ENCODE results near the gene MRPL44.

MRPL44 gene

DNA sequence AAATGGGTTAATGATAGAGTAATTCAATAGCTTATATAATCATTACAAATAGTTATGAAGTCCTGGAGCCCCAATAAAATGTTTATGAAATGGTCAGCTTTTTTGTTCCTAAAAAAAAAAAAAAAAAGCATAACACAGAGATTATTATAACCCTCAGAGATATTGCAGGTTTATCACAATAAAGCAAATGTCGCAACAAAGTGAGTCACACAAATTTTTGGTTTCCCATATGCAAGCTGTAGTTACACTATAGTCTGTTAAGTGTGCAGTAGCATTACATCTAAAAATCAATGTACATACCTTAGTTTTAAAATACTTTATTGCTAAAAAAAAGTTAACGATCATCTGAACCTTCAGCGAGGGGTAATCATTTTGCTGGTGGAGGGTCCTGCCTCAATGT lies 32.2 kb upstream of the MRPL44 start:
- H3K4me1 ChIP-seq (ENCODE audit: control insufficient read depth, low read depth, low read length) = no peaks in the 10 kb centered on the region
- peaks cover 17% of the 10 kb centered on the region for H3K79me1 ChIP-seq (ENCODE audit: low read length)
- H2BK5ac ChIP-seq (ENCODE audit: low read length) = no peak overlapping the region
- no peak for DNase-seq
- no peak overlapping the region for H3K4me2 ChIP-seq (ENCODE audit: low read length)
- H2BK15ac ChIP-seq (replicated peaks; ENCODE audit: low read depth) = no peak overlapping the region
- no peak overlapping the region for H3K4me3 ChIP-seq (ENCODE audit: low read length)
- H3K27ac ChIP-seq (ENCODE audit: low read depth, low read length) = no peak overlapping the region
- WGBS (ENCODE audit: extremely low coverage, insufficient coverage, low lambda C conversion rate) = no CpG with 5 or more reads among the region's 3 CpGs
- no peak overlapping the region for H2BK120ac ChIP-seq (ENCODE audit: low read depth, low read length)
- no peaks in the 10 kb centered on the region for H3K27me3 ChIP-seq (ENCODE audit: insufficient read depth, low read length, poor library complexity)
- no peak overlapping the region for H4K8ac ChIP-seq (ENCODE audit: low read depth, low read length)
- no peaks in the 10 kb centered on the region for H3K36me3 ChIP-seq (ENCODE audit: control insufficient read depth, insufficient read depth, low read length)
- no peak overlapping the region for H3K23ac ChIP-seq (ENCODE audit: low read length)
- no peak overlapping the region for H4K5ac ChIP-seq (ENCODE audit: low read length)
- H3K18ac ChIP-seq (ENCODE audit: low read length) = no peak overlapping the region
- H2AK5ac ChIP-seq (ENCODE audit: low read length) = no peak overlapping the region
- H3K9ac ChIP-seq (ENCODE audit: low read length) = no peak overlapping the region
- peaks cover 23% of the 10 kb centered on the region for H3K79me2 ChIP-seq (ENCODE audit: control insufficient read depth, insufficient read depth, low read length)
- H3K4ac ChIP-seq (ENCODE audit: low read depth, low read length) = no peak overlapping the region
- no peak overlapping the region for H3K56ac ChIP-seq (ENCODE audit: low read length)

DNA sequence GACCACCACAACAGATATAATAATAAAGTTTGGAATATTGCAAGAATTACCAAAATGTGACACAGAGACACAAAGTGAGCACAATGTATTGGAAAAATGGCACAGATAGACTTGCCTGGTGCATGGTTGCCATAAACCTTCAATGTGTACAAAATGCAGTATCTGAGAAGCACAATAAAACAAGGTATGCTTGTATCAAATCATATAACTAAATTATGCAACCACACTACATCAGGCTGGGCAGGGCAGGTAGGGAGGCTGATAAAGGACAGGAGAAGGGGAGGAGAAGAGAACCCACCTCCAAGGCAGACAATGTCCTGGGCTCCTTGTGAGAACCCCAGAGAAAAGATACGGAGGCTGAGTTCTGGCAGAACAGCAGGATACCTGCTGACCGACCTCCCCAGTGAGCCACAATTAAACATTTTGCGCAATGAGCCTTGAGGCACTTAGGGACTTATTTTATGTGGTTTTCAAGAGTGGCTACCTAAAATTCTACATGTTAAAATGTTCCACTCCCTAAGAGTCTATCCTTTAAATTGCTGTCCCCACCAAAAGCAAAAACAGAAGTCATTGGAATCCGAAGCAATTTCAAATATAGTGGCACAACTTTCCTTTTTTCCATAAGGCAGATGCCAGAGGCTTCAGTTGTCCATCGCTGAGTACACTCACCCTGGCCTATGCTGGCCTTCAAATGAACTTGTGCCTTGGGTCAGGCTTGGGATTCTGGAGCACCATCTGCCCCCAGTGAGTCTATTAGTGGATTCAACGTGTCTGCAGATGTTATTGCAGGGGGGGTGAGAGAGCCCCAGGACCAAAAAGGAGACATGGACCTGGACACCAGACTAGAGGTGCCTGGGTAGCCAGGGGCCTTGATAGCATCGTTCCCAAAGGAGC lies 28.9 kb upstream of the MRPL44 start:
- H3K23ac ChIP-seq (ENCODE audit: low read length) = no peak overlapping the region
- H3K27ac ChIP-seq (ENCODE audit: low read depth, low read length) = no peak overlapping the region
- H3K4me3 ChIP-seq (ENCODE audit: low read length) = no peak overlapping the region
- no peaks in the 10 kb centered on the region for H3K4me1 ChIP-seq (ENCODE audit: control insufficient read depth, low read depth, low read length)
- no peak overlapping the region for H2BK15ac ChIP-seq (replicated peaks; ENCODE audit: low read depth)
- H3K18ac ChIP-seq (ENCODE audit: low read length) = no peak overlapping the region
- H4K8ac ChIP-seq (ENCODE audit: low read depth, low read length) = no peak overlapping the region
- no peak overlapping the region for H3K4me2 ChIP-seq (ENCODE audit: low read length)
- no peak overlapping the region for H2BK120ac ChIP-seq (ENCODE audit: low read depth, low read length)
- no peak overlapping the region for H2AK5ac ChIP-seq (ENCODE audit: low read length)
- no peaks in the 10 kb centered on the region for H3K27me3 ChIP-seq (ENCODE audit: insufficient read depth, low read length, poor library complexity)
- H3K56ac ChIP-seq (ENCODE audit: low read length) = no peak overlapping the region
- H3K4ac ChIP-seq (ENCODE audit: low read depth, low read length) = no peak overlapping the region
- WGBS (ENCODE audit: extremely low coverage, insufficient coverage, low lambda C conversion rate) = no CpG with 5 or more reads among the region's 7 CpGs
- H4K5ac ChIP-seq (ENCODE audit: low read length) = no peak overlapping the region
- no peak overlapping the region for H3K9ac ChIP-seq (ENCODE audit: low read length)
- no peak overlapping the region for H2BK5ac ChIP-seq (ENCODE audit: low read length)
- H3K79me2 ChIP-seq (ENCODE audit: control insufficient read depth, insufficient read depth, low read length) = peaks cover 13% of the 10 kb centered on the region
- H3K79me1 ChIP-seq (ENCODE audit: low read length) = peaks cover 10% of the 10 kb centered on the region
- H3K36me3 ChIP-seq (ENCODE audit: control insufficient read depth, insufficient read depth, low read length) = no peaks in the 10 kb centered on the region
- DNase-seq = no peak

DNA sequence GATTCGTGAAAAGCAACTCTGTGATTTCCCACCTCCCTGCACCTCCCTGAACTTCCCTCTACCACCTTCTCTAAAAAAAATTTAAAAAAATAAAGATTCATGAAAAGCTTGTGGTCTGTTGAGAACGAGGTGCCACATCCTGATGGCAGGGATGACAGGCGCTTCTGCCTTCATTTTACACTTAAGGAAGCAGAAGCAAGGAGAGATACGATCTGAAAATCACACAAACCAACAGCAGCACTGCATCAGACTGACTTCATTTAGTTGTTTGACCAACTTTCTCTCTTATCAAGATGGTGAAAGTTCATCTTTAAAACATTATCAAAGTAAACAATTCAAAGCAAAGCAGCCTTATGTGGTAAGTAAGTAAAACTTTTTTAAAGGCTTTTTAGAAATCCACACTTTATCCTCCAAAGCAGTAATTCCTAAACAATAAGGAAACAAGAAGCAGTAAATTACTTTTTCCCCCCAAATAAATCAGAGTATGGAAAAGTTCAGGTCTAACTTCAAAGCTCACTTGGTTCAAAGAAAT lies 27.6 kb upstream of the MRPL44 start:
- no peak overlapping the region for H3K9ac ChIP-seq (ENCODE audit: low read length)
- no peak for DNase-seq
- no peak overlapping the region for H3K23ac ChIP-seq (ENCODE audit: low read length)
- H3K79me1 ChIP-seq (ENCODE audit: low read length) = peaks cover 10% of the 10 kb centered on the region
- no peaks in the 10 kb centered on the region for H3K27me3 ChIP-seq (ENCODE audit: insufficient read depth, low read length, poor library complexity)
- no peak overlapping the region for H4K8ac ChIP-seq (ENCODE audit: low read depth, low read length)
- H2BK120ac ChIP-seq (ENCODE audit: low read depth, low read length) = no peak overlapping the region
- H2BK5ac ChIP-seq (ENCODE audit: low read length) = no peak overlapping the region
- no peak overlapping the region for H3K4me2 ChIP-seq (ENCODE audit: low read length)
- H3K27ac ChIP-seq (ENCODE audit: low read depth, low read length) = no peak overlapping the region
- no peak overlapping the region for H4K5ac ChIP-seq (ENCODE audit: low read length)
- WGBS (ENCODE audit: extremely low coverage, insufficient coverage, low lambda C conversion rate) = no CpG with 5 or more reads among the region's 4 CpGs
- no peak overlapping the region for H3K56ac ChIP-seq (ENCODE audit: low read length)
- H3K4ac ChIP-seq (ENCODE audit: low read depth, low read length) = no peak overlapping the region
- H3K4me3 ChIP-seq (ENCODE audit: low read length) = no peak overlapping the region
- no peaks in the 10 kb centered on the region for H3K4me1 ChIP-seq (ENCODE audit: control insufficient read depth, low read depth, low read length)
- H3K18ac ChIP-seq (ENCODE audit: low read length) = no peak overlapping the region
- H2BK15ac ChIP-seq (replicated peaks; ENCODE audit: low read depth) = no peak overlapping the region
- H2AK5ac ChIP-seq (ENCODE audit: low read length) = no peak overlapping the region
- H3K36me3 ChIP-seq (ENCODE audit: control insufficient read depth, insufficient read depth, low read length) = no peaks in the 10 kb centered on the region
- H3K79me2 ChIP-seq (ENCODE audit: control insufficient read depth, insufficient read depth, low read length) = peaks cover 14% of the 10 kb centered on the region

DNA sequence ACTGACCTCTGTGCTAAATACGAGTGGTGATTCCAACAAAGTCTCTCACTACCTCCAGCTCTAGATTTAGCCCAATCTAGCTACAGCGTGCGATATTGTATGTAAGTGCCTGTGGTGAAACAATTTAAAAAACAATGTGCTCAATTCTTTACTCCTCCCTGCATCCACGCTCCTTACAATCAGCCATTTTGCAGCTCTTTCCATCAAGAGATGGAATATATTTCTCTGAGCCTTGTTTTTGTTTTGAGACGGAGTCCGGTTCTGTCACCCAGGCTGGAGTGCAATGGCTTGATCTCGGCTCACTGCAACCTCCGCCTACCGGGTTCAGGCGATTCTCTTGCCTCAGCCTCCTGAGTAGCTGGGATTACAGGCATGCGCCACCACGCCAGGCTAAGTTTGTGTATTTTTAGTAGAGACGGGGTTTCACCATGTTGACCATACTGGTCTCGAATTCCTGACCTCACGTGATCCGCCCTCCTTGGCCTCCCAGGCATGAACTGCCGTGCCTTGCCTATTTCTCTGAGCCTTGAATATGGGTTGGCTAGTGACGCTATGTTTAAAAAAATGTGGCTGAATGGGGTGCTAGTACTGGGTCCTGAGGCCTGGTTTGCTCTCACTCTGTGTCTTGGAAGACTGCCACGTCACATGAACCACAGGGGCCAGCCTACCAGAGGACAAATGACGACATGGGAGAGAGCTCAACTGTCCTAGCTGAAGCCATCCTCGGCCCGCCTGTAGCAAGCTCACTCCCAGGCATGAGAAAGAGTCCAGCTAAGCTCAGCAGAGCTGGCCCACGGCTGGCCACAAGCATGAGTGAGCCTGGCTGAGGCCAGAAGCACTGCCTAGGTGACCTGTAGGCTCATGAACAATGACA lies 26.9 kb upstream of the MRPL44 start:
- DNase-seq = no peak

GRCh38 chr2:223932816-223933800 lies 24.2 kb upstream of the MRPL44 start:
- H3K4me3 ChIP-seq (ENCODE audit: low read length) = no peak overlapping the region
- no peak overlapping the region for H4K8ac ChIP-seq (ENCODE audit: low read depth, low read length)
- peaks cover 6% of the 10 kb centered on the region for H3K4me1 ChIP-seq (ENCODE audit: control insufficient read depth, low read depth, low read length)
- H2BK15ac ChIP-seq (replicated peaks; ENCODE audit: low read depth) = no peak overlapping the region
- no peak overlapping the region for H2BK120ac ChIP-seq (ENCODE audit: low read depth, low read length)
- H3K4ac ChIP-seq (ENCODE audit: low read depth, low read length) = no peak overlapping the region
- H3K23ac ChIP-seq (ENCODE audit: low read length) = no peak overlapping the region
- no CpG with 5 or more reads among the region's 6 CpGs for WGBS (ENCODE audit: extremely low coverage, insufficient coverage, low lambda C conversion rate)
- no peak for DNase-seq
- H3K27ac ChIP-seq (ENCODE audit: low read depth, low read length) = no peak overlapping the region
- H3K4me2 ChIP-seq (ENCODE audit: low read length) = no peak overlapping the region
- peaks cover 13% of the 10 kb centered on the region for H3K79me1 ChIP-seq (ENCODE audit: low read length)
- H3K18ac ChIP-seq (ENCODE audit: low read length) = no peak overlapping the region
- H4K5ac ChIP-seq (ENCODE audit: low read length) = no peak overlapping the region
- H3K9ac ChIP-seq (ENCODE audit: low read length) = no peak overlapping the region
- no peak overlapping the region for H3K56ac ChIP-seq (ENCODE audit: low read length)
- no peaks in the 10 kb centered on the region for H3K36me3 ChIP-seq (ENCODE audit: control insufficient read depth, insufficient read depth, low read length)
- no peak overlapping the region for H2BK5ac ChIP-seq (ENCODE audit: low read length)
- H3K27me3 ChIP-seq (ENCODE audit: insufficient read depth, low read length, poor library complexity) = no peaks in the 10 kb centered on the region
- no peak overlapping the region for H2AK5ac ChIP-seq (ENCODE audit: low read length)
- peaks cover 37% of the 10 kb centered on the region for H3K79me2 ChIP-seq (ENCODE audit: control insufficient read depth, insufficient read depth, low read length)

More for the DNA sequence above, 26.9 kb upstream of the MRPL44 start:
- Histone ChIP-seq H3K4me2 (ENCODE audit: low read length) (no peak overlapping the region), H3K27me3 (ENCODE audit: insufficient read depth, low read length, poor library complexity) (no peaks in the 10 kb centered on the region), H3K4me3 (ENCODE audit: low read length) (no peak overlapping the region), H3K4me1 (ENCODE audit: control insufficient read depth, low read depth, low read length) (no peaks in the 10 kb centered on the region), H3K23ac (ENCODE audit: low read length) (no peak overlapping the region), H3K4ac (ENCODE audit: low read depth, low read length) (no peak overlapping the region), H3K56ac (ENCODE audit: low read length) (no peak overlapping the region), H4K5ac (ENCODE audit: low read length) (no peak overlapping the region), H3K36me3 (ENCODE audit: control insufficient read depth, insufficient read depth, low read length) (no peaks in the 10 kb centered on the region), H3K18ac (ENCODE audit: low read length) (no peak overlapping the region), H3K79me1 (ENCODE audit: low read length) (peaks cover 10% of the 10 kb centered on the region), H2BK15ac (replicated peaks; ENCODE audit: low read depth) (no peak overlapping the region), H4K8ac (ENCODE audit: low read depth, low read length) (no peak overlapping the region), H3K9ac (ENCODE audit: low read length) (no peak overlapping the region), H2BK5ac (ENCODE audit: low read length) (no peak overlapping the region), H3K27ac (ENCODE audit: low read depth, low read length) (no peak overlapping the region), H2AK5ac (ENCODE audit: low read length) (no peak overlapping the region), H2BK120ac (ENCODE audit: low read depth, low read length) (no peak overlapping the region), H3K79me2 (ENCODE audit: control insufficient read depth, insufficient read depth, low read length) (peaks cover 19% of the 10 kb centered on the region)
- WGBS (ENCODE audit: extremely low coverage, insufficient coverage, low lambda C conversion rate) = no CpG with 5 or more reads among the region's 23 CpGs
